Mucosa of stomach (tissue), 1 donor: Measurements from ENCODE around the gene RNF183.
"Not testable (repeated sequence)": the region's sequence is repeated elsewhere in the genome, so short reads cannot be mapped to it uniquely, and the experiment has no call there.

Experiments
- H3K27me3 ChIP-seq: one replicate; pipeline ENCODE4 v1.7.0; 2013; ENCODE audit warnings: mild to moderate bottlenecking, low read length; ENCODE audit not compliant: control insufficient read depth, insufficient read depth
- H3K36me3 ChIP-seq: one replicate; pipeline ENCODE4 v1.7.0; 2013; ENCODE audit warnings: low read length; ENCODE audit not compliant: control insufficient read depth, insufficient read depth
- H3K4me1 ChIP-seq: one replicate; pipeline ENCODE4 v1.7.0; 2013; ENCODE audit warnings: mild to moderate bottlenecking, low read length; ENCODE audit not compliant: control insufficient read depth, insufficient read depth
- H3K4me3 ChIP-seq: one replicate; pipeline ENCODE4 v1.7.0; 2013; ENCODE audit warnings: low read length
- H3K9ac ChIP-seq: one replicate; pipeline ENCODE4 v1.7.0; 2013; ENCODE audit warnings: mild to moderate bottlenecking, low read length, moderate library complexity
- H3K9me3 ChIP-seq: one replicate; pipeline ENCODE4 v1.7.0; 2013; ENCODE audit warnings: mild to moderate bottlenecking, low read length, moderate library complexity; ENCODE audit not compliant: control insufficient read depth
- donor health status: Pancreatic carcinoma.

RNF183 gene

GRCh38 chr9:113311961-113312360, 8.8 kb upstream of the RNF183 start:
- Histone ChIP-seq H3K4me3 (no peak overlapping the region), H3K9me3 (no peaks in the 10 kb centered on the region), H3K4me1 (no peaks in the 10 kb centered on the region), H3K27me3 (no peaks in the 10 kb centered on the region), H3K36me3 (no peaks in the 10 kb centered on the region), H3K9ac (no peak overlapping the region)

- H3K4me1 ChIP-seq, result no peaks in the 10 kb centered on the region
- H3K9ac ChIP-seq, result no peak overlapping the region
- no peaks in the 10 kb centered on the region for H3K36me3 ChIP-seq
- no peak overlapping the region for H3K4me3 ChIP-seq
- no peaks in the 10 kb centered on the region for H3K27me3 ChIP-seq
- no peaks in the 10 kb centered on the region for H3K9me3 ChIP-seq
Measured at GRCh38 chr9:113310538-113310937, 7.4 kb upstream of the RNF183 start.

GRCh38 chr9:113309204-113309813, 6.1 kb upstream of the RNF183 start:
- Histone ChIP-seq H3K36me3 (no peaks in the 10 kb centered on the region), H3K27me3 (no peaks in the 10 kb centered on the region), H3K4me3 (no peak overlapping the region), H3K9ac (no peak overlapping the region), H3K9me3 (no peaks in the 10 kb centered on the region), H3K4me1 (no peaks in the 10 kb centered on the region)

- Histone ChIP-seq H3K9me3 (no peaks in the 10 kb centered on the region), H3K4me1 (peaks cover 10% of the 10 kb centered on the region), H3K27me3 (no peaks in the 10 kb centered on the region), H3K4me3 (no peak overlapping the region), H3K36me3 (no peaks in the 10 kb centered on the region), H3K9ac (no peak overlapping the region)
Measured at GRCh38 chr9:113307396-113307975, 4.3 kb upstream of the RNF183 start.

GRCh38 chr9:113306566-113306965, 3.4 kb upstream of the RNF183 start:
- H3K9ac ChIP-seq, result no peak overlapping the region
- H3K4me1 ChIP-seq, result peaks cover 15% of the 10 kb centered on the region
- no peak overlapping the region for H3K4me3 ChIP-seq
- H3K27me3 ChIP-seq, result no peaks in the 10 kb centered on the region
- H3K9me3 ChIP-seq, result no peaks in the 10 kb centered on the region
- H3K36me3 ChIP-seq, result no peaks in the 10 kb centered on the region

GRCh38 chr9:113301548-113301947, 1.6 kb downstream of the RNF183 start:
- no peaks in the 10 kb centered on the region for H3K36me3 ChIP-seq
- H3K9me3 ChIP-seq, result no peaks in the 10 kb centered on the region
- H3K4me1 ChIP-seq, result peaks cover 28% of the 10 kb centered on the region
- H3K4me3 ChIP-seq, result no peak overlapping the region
- H3K9ac ChIP-seq, result no peak overlapping the region
- H3K27me3 ChIP-seq, result no peaks in the 10 kb centered on the region

GRCh38 chr9:113299800-113300292, 3.3 kb downstream of the RNF183 start:
- Histone ChIP-seq H3K4me3 (no peak overlapping the region), H3K36me3 (no peaks in the 10 kb centered on the region), H3K4me1 (peaks cover 28% of the 10 kb centered on the region), H3K27me3 (no peaks in the 10 kb centered on the region), H3K9me3 (no peaks in the 10 kb centered on the region), H3K9ac (peak overlapping the region; percentile 48)

- H3K4me3 ChIP-seq, result no peak overlapping the region
- H3K9me3 ChIP-seq, result no peaks in the 10 kb centered on the region
- peak overlapping the region; percentile 48 for H3K9ac ChIP-seq
- H3K4me1 ChIP-seq, result peaks cover 28% of the 10 kb centered on the region
- H3K36me3 ChIP-seq, result no peaks in the 10 kb centered on the region
- H3K27me3 ChIP-seq, result no peaks in the 10 kb centered on the region
Measured at GRCh38 chr9:113298924-113299770, 4.0 kb downstream of the RNF183 start.

- H3K9me3 ChIP-seq, result no peaks in the 10 kb centered on the region
- H3K9ac ChIP-seq, result no peak overlapping the region
- no peak overlapping the region for H3K4me3 ChIP-seq
- no peaks in the 10 kb centered on the region for H3K27me3 ChIP-seq
- H3K4me1 ChIP-seq, result peaks cover 26% of the 10 kb centered on the region
- H3K36me3 ChIP-seq, result no peaks in the 10 kb centered on the region
Measured at GRCh38 chr9:113298311-113298710, 4.9 kb downstream of the RNF183 start.

GRCh38 chr9:113296796-113297558, 6.2 kb downstream of the RNF183 start:
- Histone ChIP-seq H3K27me3 (no peaks in the 10 kb centered on the region), H3K9me3 (no peaks in the 10 kb centered on the region), H3K4me3 (no peak overlapping the region), H3K4me1 (peaks cover 13% of the 10 kb centered on the region), H3K9ac (no peak overlapping the region), H3K36me3 (no peaks in the 10 kb centered on the region)

GRCh38 chr9:113296247-113296646, 6.9 kb downstream of the RNF183 start:
- H3K36me3 ChIP-seq, H3K9ac ChIP-seq, H3K27me3 ChIP-seq, H3K4me3 ChIP-seq, H3K9me3 ChIP-seq: not testable (repeated sequence)
- H3K4me1 ChIP-seq, result peaks cover 13% of the 10 kb centered on the region
